HL-60/S4 treated with phorbol 12-myristate 13-acetate at 8.2 ng/mL for 4 days and 3 days (cell line): ENCODE results near the gene SEM1.
"Not testable (repeated sequence)": the region's sequence is repeated elsewhere in the genome, so short reads cannot be mapped to it uniquely, and the experiment has no call there.

Experiments
- in situ Hi-C: fragments of 300-500 bp; cut with MboI; formaldehyde crosslinking; loops from 2 replicates; pipeline ENCODE4 v1.15.0; 2022; ENCODE audit warnings: low sequenced_read_pairs

SEM1 gene

DNA sequence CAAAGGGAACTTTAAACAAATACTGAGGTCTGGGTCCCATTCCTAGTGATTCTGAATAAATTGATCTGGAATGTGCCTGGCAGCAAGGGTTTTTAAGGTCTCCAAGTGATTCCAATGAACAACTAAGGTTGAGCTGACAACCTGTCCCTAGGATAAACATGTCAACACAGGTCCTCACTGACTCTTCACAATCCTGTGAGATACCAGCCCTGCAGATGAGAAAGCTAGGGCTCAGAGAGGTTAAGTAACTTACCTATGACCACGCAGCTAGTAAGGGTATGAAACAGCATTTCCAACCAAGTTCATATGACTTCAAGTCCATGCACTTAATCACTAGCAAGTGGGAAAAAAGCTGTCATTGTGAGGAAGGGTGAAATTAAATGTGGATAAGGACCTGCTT lies 44.0 kb downstream of the SEM1 start:
- in situ Hi-C loops = no loop called here

DNA sequence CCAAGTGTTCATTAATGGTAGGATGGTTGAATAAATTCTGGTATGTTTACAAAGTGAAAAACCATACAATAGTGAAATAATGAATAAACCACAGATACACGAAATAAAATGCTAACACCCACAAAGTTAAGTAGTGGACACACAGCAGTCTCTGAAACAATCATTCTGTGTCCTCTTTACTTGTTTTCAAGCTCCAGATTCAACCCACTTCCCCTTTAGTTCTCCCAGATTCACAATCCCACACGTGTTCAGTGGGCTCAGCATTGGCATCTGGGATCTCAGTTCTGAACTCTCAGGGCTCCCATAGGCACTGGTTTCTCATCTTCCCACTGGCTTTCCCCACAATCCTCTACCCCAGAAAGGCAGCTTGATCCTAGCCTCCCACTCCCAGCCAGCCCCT lies 44.9 kb downstream of the SEM1 start:
- in situ Hi-C loops = no loop called here

DNA sequence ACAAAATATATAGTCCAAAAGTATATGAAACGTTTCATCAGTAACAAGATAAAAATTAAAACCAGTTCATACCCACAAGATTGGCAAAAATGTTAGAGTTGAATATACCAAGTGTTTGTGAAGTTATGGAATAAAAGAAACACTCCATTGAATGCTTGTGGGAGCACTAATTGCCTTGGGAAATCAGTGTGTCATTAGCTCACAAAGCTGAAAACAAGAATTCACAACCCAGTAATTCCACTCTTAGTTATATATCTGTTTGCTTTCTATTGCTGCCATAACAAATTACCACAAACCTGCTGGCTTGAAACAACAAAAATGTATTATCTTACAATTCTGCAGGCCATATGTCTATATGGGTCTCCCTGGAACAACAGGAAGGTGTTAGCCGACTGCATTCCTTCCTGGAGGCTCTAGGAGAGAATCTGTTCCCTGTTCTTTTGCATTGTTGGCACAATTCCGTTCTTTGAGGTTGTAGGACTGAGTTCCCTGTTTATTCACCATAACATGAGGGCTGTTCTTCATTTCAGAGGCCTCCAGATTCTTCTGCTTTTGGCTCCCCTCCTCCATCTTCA lies 45.7 kb downstream of the SEM1 start:
- in situ Hi-C loops = no loop called here

DNA sequence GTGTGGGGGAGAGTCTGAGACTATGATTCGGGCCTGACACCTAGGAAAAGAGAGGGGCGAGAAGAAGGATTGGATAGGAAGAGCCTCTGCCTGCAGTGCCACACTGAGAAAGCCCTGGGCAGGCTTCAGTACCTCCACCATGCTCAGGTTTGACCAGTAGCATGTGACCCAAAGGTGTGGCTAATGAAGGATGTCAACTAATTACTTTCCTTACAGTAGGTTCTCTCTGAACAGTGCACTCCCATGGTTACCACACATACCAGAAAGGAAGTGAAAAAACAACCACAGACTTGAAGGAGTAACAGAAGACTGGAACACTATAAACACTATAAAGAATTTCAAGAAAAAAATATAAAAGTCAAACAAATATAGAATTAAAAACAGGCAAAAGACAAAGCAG lies 46.2 kb downstream of the SEM1 start:
- in situ Hi-C loops = no loop called here

DNA sequence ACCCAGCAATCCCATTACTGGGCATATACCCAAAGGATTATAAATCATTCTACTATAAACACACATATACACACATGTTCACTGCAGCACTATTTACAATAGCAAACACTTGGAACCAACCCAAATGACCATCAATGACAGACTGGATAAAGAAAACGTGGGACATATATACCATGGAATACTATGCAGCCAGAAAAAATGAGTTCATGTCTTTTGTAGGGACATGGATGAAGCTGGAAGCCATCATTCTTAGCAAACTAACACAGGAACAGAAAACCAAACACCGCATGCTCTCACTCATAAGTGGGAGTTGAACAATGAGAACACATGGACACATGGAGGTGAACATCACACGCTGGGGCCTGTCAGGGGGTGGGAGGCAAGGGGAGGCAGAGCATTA lies 47.5 kb downstream of the SEM1 start:
- in situ Hi-C loops = not testable (repeated sequence)

DNA sequence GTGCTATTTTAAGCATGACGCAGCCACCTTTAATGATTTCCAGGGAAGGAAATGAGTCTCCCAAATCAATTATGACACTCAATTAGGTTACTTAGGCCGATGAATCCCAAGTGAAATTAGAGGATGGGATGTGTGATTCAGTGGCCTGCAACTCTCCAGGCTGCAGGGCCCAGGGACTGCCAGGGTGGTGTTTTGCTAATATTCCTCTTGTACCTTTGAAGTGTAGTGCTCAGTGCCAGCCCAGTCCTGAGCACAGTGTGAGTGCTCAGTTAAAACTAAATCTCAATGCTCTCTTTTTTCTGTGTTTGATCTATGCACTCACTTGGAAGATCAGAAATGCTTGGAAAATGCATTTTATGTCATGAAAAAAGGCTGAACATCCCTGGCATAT lies 51.6 kb downstream of the SEM1 start:
- in situ Hi-C loops = no loop called here

DNA sequence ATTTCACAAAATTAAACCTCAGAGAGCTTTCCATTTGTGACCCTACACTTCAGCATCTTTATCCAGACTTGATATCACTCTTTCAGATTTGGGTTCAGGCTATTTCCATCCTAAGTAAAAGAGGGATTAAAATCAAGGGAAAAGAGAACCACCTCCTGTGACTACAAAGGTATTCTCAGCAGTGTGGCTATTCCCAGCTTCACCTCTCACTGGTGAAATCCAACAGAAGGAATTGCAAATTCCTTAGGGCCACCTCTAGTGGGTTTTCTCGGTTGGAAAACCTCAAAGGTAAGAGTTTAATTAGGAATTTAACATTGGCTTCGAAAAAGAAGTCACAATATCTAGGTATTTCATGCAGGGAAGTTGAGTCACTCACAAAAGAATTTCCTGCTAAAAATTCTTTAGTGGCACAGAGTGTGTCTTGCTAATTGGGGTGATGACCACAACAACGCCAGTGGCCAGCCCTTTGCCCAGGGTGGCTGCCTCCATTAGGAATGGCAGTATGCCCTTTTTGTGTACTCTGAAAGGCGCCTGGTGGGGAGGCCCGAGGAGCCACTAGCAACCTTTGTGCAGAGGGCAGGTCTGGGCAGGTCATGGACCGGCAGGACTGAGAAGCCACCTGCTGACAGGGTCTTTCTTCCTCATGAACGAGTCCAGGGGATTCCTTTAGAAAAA lies 52.2 kb downstream of the SEM1 start:
- in situ Hi-C loops = no loop called here

DNA sequence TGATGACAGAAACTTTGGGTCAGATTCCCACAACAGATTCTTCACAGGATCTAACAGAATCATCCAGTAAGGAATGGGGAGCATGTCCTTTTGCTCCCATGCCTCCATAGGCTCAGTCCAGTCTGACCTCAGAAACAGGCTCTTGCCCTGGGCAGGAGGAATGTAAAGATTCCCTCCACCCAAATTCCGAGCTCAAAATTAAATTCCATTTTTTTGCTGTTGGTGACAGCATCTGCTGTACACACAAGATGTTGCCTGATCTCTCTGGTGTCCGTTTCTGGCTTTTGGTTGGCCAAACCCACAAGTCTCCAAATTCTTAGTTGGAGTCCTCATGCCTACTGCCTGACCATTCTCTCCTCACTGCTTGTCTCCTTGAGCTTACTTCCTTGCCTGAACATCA lies 53.7 kb downstream of the SEM1 start:
- in situ Hi-C loops = no loop called here

DNA sequence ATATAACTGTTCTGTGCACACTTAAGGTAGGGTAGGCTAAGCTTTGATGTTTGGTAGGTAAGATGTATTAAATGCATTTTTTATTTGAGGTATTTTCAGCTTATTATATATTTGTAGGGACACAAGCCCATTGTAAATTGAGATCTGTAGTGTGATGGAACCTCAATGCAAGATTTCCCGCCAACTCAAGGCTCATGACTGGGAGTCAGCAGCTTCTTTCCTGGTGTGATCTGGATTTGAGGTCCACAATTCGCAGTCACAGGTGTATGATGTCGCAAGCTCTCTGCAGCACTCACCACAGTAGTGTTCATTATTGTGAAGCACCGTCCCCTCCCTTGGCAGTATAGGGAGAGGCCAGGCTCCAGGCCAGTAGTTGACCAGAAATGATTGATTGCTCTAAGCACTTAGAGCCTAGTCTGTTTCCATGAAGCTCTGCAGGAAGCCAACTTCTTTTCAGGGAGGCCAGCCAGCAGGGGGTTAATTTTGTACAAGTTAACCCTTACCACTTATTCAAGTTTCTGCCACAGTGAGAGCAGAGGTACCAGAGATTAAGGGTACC lies 54.9 kb downstream of the SEM1 start:
- in situ Hi-C loops = no loop called here

DNA sequence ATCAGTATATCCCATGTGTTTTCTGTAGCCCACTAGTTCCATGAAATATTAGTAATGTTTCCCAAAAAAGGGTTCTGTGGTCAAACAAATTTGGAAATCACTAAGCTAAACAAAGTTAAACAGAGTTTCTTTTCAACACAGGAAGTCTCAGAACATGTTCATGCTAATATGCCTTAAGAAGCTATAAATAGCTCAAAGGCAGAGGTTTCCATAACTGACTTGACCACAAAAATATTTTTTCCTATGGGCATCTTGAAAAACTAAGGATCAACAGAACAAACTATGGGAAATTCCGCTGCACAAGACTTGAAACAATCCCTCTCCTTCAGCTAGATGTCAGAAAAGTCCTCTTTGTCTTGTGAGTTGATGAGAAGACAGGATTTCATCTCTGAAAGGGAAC lies 59.7 kb downstream of the SEM1 start:
- in situ Hi-C loops = no loop called here

DNA sequence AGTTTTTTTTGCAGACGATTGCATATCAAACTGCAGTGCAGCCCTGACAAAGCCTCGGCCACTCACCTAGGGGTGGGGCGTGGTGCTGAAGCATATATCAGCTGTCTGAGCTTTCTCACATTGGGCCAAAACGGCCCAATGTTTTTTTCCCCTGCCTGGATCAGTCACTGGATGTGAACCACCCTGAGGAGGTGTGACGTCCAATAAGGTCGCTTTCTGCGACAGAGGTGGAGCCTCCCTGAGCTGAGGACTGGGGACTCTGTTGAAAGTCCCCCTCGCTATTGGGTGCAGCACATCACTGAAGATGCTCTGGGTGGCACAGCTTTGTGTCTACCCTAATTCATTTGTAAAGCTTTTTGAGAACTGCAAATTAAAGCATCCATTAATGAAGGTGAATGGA lies 60.9 kb downstream of the SEM1 start:
- in situ Hi-C loops = no loop called here

DNA sequence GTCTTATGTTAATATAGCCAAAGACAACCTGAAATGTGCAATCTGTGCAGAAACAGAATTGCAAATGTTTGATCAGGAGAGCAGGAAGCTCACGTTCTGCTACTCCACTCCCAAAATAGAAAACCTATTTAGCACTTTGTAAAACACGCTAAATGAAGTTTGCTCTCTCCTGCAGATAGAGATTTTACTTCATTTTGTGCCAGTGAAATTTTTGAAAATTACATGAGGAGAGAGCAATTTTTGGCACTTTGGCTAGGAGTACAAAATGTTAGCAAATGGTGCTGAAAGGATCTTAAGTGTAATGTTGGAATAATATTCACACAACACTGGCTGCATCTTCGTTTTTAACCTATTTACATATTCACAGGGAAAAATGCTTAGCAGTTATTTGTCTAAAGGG lies 61.9 kb downstream of the SEM1 start:
- in situ Hi-C loops = no loop called here

DNA sequence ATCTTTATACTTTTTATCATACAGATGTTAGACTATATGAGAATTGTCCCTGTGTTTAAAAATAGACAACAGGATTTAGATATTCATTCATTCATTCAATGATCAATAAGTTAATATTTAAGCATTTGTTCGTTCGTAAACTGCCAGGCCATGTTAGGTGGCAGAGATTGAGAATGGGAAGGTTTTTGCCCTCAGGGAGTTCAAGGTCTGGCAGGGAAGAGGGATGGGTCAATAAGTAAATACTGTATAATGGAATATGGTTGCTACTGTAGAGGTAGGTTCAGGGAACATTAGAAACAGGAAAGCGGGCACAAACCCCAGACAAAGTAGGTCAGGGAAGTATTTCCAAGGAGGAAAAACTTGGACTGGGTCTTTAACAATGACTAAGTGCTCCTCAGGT lies 64.6 kb downstream of the SEM1 start:
- in situ Hi-C loops = no loop called here

DNA sequence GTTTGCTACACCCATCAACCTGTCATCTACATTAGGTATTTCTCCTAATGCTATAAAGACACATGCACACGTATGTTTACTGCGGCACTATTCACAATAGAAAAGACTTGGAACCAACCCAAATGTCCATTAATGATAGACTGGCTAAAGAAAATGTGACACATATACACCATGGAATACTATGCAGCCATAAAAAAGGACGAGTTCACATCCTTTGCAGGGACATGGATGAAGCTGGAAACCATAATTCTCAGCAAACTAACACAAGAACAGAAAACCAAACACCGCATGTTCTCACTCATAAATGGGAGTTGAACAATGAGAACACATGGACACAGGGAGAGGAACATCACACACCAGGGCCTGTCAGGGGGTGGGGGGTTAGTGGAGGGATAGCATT lies 66.2 kb downstream of the SEM1 start:
- in situ Hi-C loops = not testable (repeated sequence)

DNA sequence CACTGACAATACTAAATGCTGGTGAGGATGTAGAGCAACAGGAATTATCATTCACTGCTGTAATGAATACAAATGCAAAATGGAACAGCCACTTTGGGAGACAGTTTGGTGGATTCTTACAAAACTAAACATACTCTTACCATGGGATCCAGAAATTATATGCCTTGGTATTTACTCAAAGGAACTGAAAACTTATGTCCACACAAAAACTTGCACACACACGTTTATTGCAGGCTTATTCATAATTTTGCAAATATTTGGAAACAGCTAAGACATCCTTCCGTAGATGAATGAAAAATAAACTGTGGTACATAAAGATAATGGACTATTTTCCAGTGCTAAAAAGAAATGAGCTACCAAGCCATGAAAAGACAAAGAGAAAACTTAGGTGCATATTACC lies 69.6 kb downstream of the SEM1 start:
- in situ Hi-C loops = no loop called here
